ENCODE data around the gene XRCC4.

DNA sequence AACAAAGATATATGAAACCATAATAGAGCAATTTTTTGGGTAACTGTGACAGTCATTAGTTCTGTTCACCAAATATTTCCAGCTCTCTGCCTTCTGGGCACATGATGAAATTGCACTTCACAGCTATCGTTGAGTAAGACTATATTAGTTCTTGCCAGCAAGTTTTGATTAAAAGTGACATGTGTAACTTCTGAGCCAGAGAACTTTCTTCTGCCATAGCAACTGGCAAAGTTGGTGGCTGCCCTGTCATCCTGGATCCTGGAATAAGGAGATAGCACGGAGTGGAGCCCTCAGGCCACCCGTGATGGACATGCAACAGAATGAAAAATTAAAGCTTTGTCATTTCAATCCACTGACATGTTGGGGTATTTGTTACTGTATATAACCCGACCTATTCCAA lies 199.8 kb downstream of the XRCC4 start:
- TF ChIP-seq GATA2 (IDR thresholded peaks at IDR 0.05; ENCODE audit: low read depth, low read length) (no peak), GATA3 (IDR thresholded peaks at IDR 0.05; ENCODE audit: low read depth, low read length) (no peak)
